ENCODE measurements around the gene PILRB.

Gene PILRB

DNA sequence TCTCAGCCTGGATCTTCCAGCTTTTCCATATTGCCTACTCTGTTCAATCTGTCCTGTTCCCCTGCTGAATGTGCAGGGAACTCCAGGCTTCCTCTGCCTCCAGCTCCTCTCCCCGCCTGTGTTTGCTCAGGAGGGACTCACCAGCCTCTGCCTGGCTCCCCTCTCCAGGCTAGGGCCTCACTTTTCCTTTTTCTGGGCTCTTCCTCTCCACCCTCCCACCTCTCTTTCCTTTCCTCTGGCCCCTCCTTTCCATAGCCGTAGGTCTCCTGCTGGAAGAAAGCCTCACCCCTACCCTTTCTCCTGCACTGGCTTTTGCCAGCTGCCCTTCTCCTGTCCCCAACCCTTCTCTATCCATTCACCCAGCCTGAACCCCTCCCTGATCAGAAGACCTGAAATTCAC, 40.3 kb downstream of the PILRB start:
- Mint-ChIP-seq H3K4me1 (ENCODE audit: low read depth) (peaks cover 19% of the 10 kb centered on the region), H3K36me3 (ENCODE audit: low read depth) (no peaks in the 10 kb centered on the region), H3K27ac (peak overlapping the region; percentile 46), H3K9me3 (no peaks in the 10 kb centered on the region), H3K27me3 (ENCODE audit: low read depth) (peaks cover 65% of the 10 kb centered on the region), H3K4me3 (no peak overlapping the region)

DNA sequence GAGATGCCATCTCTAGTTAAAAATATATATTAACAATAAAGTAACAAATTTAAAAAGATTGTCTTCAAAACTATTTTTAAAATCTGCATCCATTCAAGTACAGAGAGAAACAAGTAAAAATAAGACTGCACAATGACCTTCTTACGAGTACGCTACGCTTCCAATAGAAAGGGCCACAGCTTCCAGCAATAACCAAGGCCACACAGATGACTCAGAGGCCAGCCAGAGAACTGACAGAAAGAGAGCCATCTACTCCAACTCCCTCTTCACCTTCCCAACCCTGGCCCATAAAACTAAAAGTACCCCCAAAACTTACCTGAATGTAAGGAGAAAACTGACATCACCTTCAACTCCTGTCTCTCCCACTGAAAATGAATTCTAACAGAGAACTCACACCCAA, 42.1 kb downstream of the PILRB start:
- H3K9me3 Mint-ChIP-seq: no peaks in the 10 kb centered on the region
- no peaks in the 10 kb centered on the region for H3K36me3 Mint-ChIP-seq (ENCODE audit: low read depth)
- H3K27ac Mint-ChIP-seq: no peak overlapping the region

DNA sequence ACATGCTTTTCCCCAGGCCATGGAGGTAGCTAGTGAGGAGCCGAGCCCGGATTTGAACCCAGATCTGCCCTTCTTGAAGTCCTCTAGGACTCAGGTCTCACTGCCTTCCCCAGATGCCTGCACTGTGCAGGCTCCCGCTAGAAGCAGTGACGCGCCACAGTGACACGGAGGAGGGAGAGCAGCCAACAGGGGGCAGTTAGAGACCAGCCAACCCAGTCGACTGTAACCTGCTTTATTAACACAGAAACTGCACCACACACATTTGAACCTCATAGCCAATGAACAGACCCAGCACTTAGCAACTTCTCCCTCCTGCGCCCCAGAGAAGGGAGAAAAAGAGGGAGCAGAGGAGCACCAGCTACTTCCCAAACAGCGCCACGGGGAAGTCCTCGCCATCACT, 42.7 kb downstream of the PILRB start:
- Mint-ChIP-seq H3K27me3 (ENCODE audit: low read depth) (peaks cover 63% of the 10 kb centered on the region), H3K4me1 (ENCODE audit: low read depth) (peaks cover 19% of the 10 kb centered on the region), H3K36me3 (ENCODE audit: low read depth) (no peaks in the 10 kb centered on the region), H3K4me3 (no peak overlapping the region), H3K27ac (no peak overlapping the region), H3K9me3 (no peaks in the 10 kb centered on the region)

More for the DNA sequence above, 42.1 kb downstream of the PILRB start:
- Mint-ChIP-seq H3K4me1 (ENCODE audit: low read depth) (peaks cover 19% of the 10 kb centered on the region), H3K4me3 (no peak overlapping the region), H3K27me3 (ENCODE audit: low read depth) (peaks cover 64% of the 10 kb centered on the region)

DNA sequence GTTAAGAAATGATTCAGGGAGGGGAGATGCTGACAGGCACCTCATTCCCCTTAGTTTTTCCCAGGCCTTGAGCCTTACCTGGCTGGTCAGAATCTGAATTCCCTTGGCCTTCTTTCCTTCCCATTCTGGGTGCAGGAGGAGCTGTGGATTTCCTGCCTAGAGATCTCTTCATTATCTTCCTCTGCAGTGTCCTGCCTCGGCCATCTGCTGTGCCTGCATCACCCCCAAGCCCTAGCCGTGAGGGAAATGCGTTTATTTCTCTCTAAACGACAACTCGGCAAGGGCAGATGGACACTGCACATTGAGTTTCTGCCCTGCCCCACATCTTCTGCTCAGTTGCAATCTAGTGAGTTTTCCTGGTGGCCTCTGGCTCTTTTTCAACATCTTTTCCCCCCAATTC, 43.9 kb downstream of the PILRB start:
- no peak overlapping the region for H3K4me3 Mint-ChIP-seq
- peaks cover 14% of the 10 kb centered on the region for H3K4me1 Mint-ChIP-seq (ENCODE audit: low read depth)
- H3K27ac Mint-ChIP-seq: no peak overlapping the region
- no peaks in the 10 kb centered on the region for H3K9me3 Mint-ChIP-seq
- H3K27me3 Mint-ChIP-seq (ENCODE audit: low read depth): peaks cover 61% of the 10 kb centered on the region
- no peaks in the 10 kb centered on the region for H3K36me3 Mint-ChIP-seq (ENCODE audit: low read depth)

DNA sequence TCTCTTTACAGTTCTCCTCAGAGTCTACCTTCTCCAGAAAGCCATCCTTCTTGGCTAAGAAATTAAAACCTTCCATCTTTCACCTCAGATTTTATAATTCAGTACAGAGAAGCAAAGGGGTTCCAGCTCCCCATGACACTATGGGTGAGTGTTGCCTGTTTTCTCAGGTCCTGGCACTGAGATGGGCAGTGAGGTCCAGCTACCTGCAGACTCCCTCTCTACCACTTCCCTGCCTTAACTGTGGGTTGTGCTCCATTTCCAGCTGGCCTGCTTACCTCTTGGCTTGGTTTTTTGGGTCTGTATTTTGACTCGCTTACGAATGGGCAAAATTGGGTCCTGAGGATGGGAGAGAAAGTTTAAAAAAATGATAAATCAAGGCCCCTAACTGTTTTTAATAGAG, 44.3 kb downstream of the PILRB start:
- Mint-ChIP-seq H3K9me3 (no peaks in the 10 kb centered on the region), H3K36me3 (ENCODE audit: low read depth) (no peaks in the 10 kb centered on the region), H3K4me1 (ENCODE audit: low read depth) (peaks cover 11% of the 10 kb centered on the region), H3K27ac (no peak overlapping the region), H3K4me3 (no peak overlapping the region), H3K27me3 (ENCODE audit: low read depth) (peaks cover 61% of the 10 kb centered on the region)

DNA sequence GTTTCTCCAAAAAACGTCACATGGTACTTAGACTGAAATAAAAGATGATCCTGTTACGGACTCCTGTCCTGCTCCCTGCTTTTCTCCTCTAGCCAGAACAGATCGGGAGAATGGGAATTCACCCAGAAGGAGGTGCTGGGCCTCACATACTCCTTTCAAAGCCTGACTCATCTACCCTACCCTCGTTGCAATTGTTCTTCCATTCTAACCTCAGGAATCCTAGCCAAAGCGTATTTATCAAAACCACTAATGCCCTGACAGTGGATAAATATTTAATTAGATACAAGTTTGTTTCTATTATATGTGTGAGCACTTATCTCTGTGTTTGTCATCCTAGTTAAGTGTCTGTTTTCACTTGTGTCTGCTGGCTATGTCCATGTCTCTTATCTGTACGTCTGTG, 48.9 kb downstream of the PILRB start:
- Mint-ChIP-seq H3K27me3 (ENCODE audit: low read depth) (peaks cover 31% of the 10 kb centered on the region), H3K36me3 (ENCODE audit: low read depth) (no peaks in the 10 kb centered on the region), H3K9me3 (no peaks in the 10 kb centered on the region), H3K4me1 (ENCODE audit: low read depth) (no peaks in the 10 kb centered on the region), H3K4me3 (no peak overlapping the region), H3K27ac (no peak overlapping the region)

DNA sequence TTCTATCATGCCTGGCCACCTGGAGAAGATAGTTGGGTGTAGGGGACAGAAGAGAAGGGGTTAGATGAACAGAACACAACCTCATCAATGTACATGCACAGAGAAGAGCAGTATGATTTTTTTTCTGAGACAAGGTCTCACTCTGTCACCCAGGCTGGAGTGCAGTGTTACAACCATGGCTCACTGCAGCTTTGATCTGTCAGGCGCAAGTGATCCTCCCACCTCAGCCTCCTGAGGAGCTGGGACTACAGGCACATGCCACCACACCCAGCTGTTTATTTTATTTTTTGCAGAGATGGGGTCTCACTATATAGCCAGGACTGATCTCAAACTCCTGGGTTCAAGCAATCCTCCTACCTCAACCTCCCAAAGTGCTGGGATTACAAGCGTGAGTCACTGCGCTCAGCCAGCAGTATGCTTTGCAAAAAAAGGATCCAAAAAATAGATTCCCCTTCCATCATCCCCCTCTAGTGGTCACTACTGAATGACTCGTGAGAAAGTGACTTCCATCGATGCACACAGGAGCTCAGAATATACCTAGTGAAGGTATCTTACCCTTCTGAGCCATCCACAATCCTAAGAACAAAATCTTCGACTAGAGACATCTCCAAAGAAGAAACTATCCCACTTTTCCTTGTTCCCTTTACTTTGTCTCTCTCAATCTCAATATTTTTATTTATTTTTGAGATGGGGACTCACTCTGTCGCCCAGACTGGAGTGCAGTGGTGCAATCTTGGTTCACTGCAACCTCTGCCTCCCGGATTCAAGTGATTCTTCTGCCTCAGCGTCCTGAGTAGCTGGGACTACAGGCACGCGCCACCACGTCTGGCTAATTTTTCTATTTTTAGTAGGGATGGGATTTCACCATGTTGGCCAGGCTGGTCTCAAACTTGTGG, 49.6 kb downstream of the PILRB start:
- no peak overlapping the region for H3K4me3 Mint-ChIP-seq
- no peaks in the 10 kb centered on the region for H3K4me1 Mint-ChIP-seq (ENCODE audit: low read depth)
- no peaks in the 10 kb centered on the region for H3K9me3 Mint-ChIP-seq
- peaks cover 29% of the 10 kb centered on the region for H3K27me3 Mint-ChIP-seq (ENCODE audit: low read depth)
- no peak overlapping the region for H3K27ac Mint-ChIP-seq
- no peaks in the 10 kb centered on the region for H3K36me3 Mint-ChIP-seq (ENCODE audit: low read depth)

DNA sequence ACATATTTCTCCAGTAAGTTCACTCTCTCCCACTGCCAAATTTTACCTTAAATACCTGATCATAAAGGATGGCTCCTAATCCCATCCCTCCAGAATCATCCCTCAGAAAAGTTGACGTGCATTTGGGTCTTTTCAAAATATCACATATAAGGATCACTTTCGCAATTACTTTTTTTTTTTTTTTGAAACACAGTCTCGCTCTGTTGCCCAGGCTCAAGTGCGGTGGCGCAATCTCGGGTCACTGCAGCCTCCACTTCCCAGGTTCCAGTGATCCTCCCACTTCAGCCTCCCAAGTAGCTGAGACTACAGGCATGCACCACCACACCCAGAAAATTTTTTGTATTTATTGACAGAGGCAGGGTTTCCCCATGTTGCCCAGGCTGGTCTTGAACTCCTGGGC, 53.2 kb downstream of the PILRB start:
- Mint-ChIP-seq H3K4me3 (no peak overlapping the region), H3K27me3 (ENCODE audit: low read depth) (peaks cover 24% of the 10 kb centered on the region), H3K4me1 (ENCODE audit: low read depth) (peaks cover 6% of the 10 kb centered on the region), H3K27ac (no peak overlapping the region), H3K36me3 (ENCODE audit: low read depth) (no peaks in the 10 kb centered on the region), H3K9me3 (no peaks in the 10 kb centered on the region)

DNA sequence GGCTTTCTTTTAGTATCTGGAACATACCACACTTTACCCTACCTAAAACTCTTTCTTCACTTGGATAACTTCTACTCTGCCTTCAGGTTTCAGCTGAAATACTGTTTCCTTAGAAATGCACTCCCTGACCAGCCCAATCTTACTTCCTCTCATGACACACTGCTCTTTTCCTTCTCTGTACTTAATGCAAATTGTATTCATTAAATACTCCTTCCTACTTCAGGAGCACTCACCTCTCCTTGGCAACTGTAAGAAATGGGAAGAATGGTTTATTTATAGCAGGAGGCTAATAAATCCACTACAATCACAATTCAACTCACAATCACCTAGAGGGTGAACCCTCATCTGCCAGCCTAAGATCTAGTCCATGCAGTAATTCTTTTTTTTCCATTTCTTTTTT, 55.4 kb downstream of the PILRB start:
- Mint-ChIP-seq H3K4me3 (no peak overlapping the region), H3K4me1 (ENCODE audit: low read depth) (peaks cover 6% of the 10 kb centered on the region), H3K27me3 (ENCODE audit: low read depth) (peaks cover 16% of the 10 kb centered on the region), H3K27ac (no peak overlapping the region), H3K36me3 (ENCODE audit: low read depth) (no peaks in the 10 kb centered on the region), H3K9me3 (no peaks in the 10 kb centered on the region)

DNA sequence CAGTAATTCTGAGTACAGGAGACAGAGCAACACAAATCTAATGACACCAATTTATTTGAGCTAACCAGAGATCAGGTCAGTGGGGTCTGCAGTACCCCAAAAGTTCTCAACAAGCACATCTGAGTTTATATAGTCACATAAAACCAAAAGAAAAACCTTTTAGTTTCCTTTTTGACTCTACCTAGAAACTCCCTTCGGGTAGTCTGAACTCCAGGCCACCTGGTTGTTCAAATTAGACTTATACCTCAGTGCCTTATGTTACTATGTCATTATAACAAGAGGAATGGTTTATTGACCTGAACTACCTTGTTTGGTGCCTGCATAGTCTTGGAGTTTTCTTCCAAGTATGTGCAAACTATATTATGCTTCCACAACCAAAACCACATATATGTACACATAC, 56.0 kb downstream of the PILRB start:
- H3K9me3 Mint-ChIP-seq: no peaks in the 10 kb centered on the region
- no peak overlapping the region for H3K4me3 Mint-ChIP-seq
- H3K36me3 Mint-ChIP-seq (ENCODE audit: low read depth): no peaks in the 10 kb centered on the region
- peaks cover 6% of the 10 kb centered on the region for H3K4me1 Mint-ChIP-seq (ENCODE audit: low read depth)
- H3K27me3 Mint-ChIP-seq (ENCODE audit: low read depth): peaks cover 16% of the 10 kb centered on the region
- H3K27ac Mint-ChIP-seq: no peak overlapping the region

DNA sequence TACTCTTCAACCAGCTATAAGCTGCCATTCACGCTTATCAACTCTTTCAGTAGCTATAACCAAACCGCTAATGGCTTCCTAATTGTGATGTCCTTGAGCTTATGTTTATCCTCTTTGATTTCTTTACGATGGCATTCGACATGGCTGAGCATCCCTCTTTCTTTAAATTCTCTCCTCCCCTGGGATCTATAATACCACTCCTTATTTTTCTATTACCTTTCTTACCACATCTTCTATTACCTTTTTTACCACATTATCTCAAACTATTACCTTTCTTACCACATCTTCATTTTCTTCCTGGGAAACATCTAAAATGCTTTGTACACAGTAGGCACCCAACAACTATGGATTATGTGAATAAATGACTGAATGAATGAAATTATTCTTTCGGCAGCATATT, 57.5 kb downstream of the PILRB start:
- H3K9me3 Mint-ChIP-seq: no peaks in the 10 kb centered on the region
- no peak overlapping the region for H3K27ac Mint-ChIP-seq
- H3K4me3 Mint-ChIP-seq: no peak overlapping the region
- peaks cover 6% of the 10 kb centered on the region for H3K4me1 Mint-ChIP-seq (ENCODE audit: low read depth)
- no peaks in the 10 kb centered on the region for H3K36me3 Mint-ChIP-seq (ENCODE audit: low read depth)
- peaks cover 20% of the 10 kb centered on the region for H3K27me3 Mint-ChIP-seq (ENCODE audit: low read depth)

All from T-helper 1 cell treated with Interleukin-12 subunit alpha and Interleukin-12 subunit beta and Interleukin-4 antibody, amounts not matched to agents 30 μg/mL and 1 μg/mL, for 36 hours (primary cell).